Measurements from ENCODE around the gene ZBTB12.
A peak's percentile ranks its signal among the peaks of the same experiment; 100 is the strongest.

The ZBTB12 gene

DNA sequence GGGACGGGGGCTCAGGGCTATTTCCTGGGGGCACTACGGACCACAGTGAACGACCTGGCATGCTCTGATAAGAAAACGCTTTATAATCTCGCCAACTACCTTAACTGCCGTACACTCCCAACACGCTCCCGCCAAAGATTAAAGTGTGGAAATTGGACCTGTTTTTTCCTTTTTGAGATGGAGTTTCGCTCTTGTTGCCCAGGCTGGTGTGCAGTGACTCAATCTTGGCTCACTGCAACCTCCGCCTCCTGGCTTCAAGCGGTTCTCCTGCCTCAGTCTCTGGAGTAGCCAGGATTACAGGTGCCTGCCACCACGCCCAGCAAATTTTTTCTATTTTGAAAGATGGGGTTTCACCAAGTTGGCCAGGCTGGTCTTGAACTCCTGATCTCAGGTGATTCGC lies 22.7 kb downstream of the ZBTB12 start (continued):
- TF ChIP-seq KLF10 (tag by site-specific recombination; IDR thresholded peaks at IDR 0.05) (no peak), ZNF776 (tag by site-specific recombination; IDR thresholded peaks at IDR 0.05; ENCODE audit: borderline replicate concordance) (no peak), ZFP41 (tag by site-specific recombination; IDR thresholded peaks at IDR 0.05; ENCODE audit: borderline replicate concordance) (no peak)

DNA sequence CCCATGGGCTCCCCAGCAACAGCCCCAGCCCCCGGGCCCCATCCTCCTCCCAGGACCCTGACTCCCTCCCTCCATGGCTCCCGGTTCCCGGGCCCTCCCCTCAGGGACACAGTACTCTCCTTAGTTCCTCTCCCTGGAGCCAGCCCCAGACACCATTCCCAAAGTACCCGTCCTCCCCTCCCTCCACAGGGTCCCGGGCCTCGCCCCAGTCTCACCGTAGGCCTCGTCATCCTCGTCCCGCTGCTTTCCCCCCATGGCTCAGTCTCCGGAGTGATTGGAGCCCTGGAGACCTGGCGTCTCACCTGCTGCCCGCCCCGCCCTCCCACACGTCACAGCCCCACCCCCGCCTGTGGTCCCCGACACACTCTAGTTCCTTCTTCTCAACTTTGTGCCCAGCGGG lies 23.2 kb downstream of the ZBTB12 start, which contains the start of gene SLC44A4:
SLC44A4 (minus strand) TSS at position 272 of the 400 bp plus-strand sequence; CDS start at position 255, 17 bp downstream.
- POLR2A ChIA-PET = interaction anchor here (1.0 kb wide), 1 partner anchor 51 kb away, joined by 3 read pairs; the partner anchor contains the start of gene HSPA1B
- peaks cover 22 to 41% of the 10 kb centered on the region in 2 experiments for H3K36me3 ChIP-seq (ENCODE audit: control insufficient read depth in 2 of 2, insufficient read depth in 1 of 2, low read length in 2 of 2)
- H3K27ac ChIP-seq (ENCODE audit: extremely low read depth, low read depth, low read length) = no peak within 1 kb of the TSS
- H3K9me3 ChIP-seq (ENCODE audit: control insufficient read depth, insufficient read depth, low read depth, low read length) = no peaks in the 10 kb centered on the region
- CTCF ChIA-PET = no interaction called here
- no peak within 1 kb of the TSS for H3K4me3 ChIP-seq (ENCODE audit: low read depth, low read length)
- TF ChIP-seq ZFP37 (tag by site-specific recombination; IDR thresholded peaks at IDR 0.05) = no peak
- TF ChIP-seq ZBTB20 (tag by site-specific recombination; IDR thresholded peaks at IDR 0.05) = peak; percentile 39; the same call in 1 of the 2 replicates
- no peaks in the 10 kb centered on the region; the same call in 1 of the 2 replicates for H3K4me1 ChIP-seq (ENCODE audit: control insufficient read depth, insufficient read depth, low read length)

DNA sequence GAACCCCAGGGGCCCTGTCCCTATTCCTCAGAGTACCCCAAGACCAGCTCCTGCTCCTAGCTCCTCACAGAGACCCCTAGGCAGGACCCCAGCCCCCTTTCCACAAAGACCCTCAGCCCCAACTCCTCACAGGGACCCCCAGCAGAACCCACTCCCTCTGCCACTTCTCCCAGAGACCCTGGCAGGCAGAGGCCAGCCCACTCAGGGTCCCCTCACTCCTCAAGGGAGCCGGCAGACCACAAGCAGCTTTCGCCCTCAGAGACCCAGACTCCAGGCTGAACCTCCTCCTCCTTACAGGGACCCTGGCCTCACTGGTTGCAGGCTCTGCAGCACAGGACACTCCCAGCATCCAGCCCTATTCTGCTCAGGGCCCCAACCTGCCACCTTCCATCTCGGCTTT lies 23.7 kb downstream of the ZBTB12 start:
- ChIA-PET CTCF (interaction anchor here (0.8 kb wide), 1 partner anchor 9 kb away, joined by 3 read pairs; no protein-coding TSS in a partner anchor), POLR2A (interaction anchor here (1.0 kb wide), 1 partner anchor 51 kb away, joined by 3 read pairs; the partner anchor contains the start of gene HSPA1B)
- Histone ChIP-seq H3K9me3 (ENCODE audit: control insufficient read depth, insufficient read depth, low read depth, low read length) (no peaks in the 10 kb centered on the region), H3K27ac (ENCODE audit: extremely low read depth, low read depth, low read length) (no peak overlapping the region), H3K4me1 (ENCODE audit: control insufficient read depth, insufficient read depth, low read length) (no peaks in the 10 kb centered on the region; the same call in 1 of the 2 replicates), H3K4me3 (ENCODE audit: low read depth, low read length) (no peak overlapping the region), H3K36me3 (ENCODE audit: control insufficient read depth in 2 of 2, insufficient read depth in 1 of 2, low read length in 2 of 2) (peaks cover 22 to 36% of the 10 kb centered on the region in 2 experiments)
- TF ChIP-seq ZBTB1 (tag by site-specific recombination; IDR thresholded peaks at IDR 0.05) = no peak
- TF ChIP-seq ZNF600 (tag by site-specific recombination; IDR thresholded peaks at IDR 0.05) = peak; percentile 43; the same call in 1 of the 2 replicates

DNA sequence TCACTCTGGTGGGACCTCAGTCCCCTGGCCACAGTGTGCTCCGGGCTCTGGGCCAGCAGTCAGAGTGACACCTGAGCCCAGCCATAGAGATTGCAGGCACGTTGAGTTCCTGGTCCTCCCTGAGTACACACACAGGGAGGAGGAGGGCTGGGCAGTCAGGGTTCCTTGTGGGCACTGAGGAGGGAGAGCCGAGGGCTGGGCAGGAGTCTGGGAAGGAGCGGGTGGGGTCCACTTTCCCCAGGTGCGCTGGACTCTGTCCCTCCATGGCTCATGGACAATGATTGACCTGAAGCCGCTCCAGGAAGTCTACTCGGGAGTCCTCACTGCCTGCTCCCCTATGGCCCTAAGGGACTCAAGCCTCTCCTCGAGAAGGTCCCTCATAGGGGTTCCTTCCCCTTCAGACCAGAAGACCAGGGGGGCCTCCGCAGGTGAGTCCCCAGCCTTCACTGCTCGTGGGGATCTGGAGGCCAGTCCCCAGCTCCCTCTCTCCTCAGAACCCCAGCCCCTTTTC lies 24.2 kb downstream of the ZBTB12 start:
- Histone ChIP-seq H3K27ac (ENCODE audit: extremely low read depth, low read depth, low read length) (no peak overlapping the region), H3K9me3 (ENCODE audit: control insufficient read depth, insufficient read depth, low read depth, low read length) (no peaks in the 10 kb centered on the region), H3K36me3 (ENCODE audit: control insufficient read depth in 2 of 2, insufficient read depth in 1 of 2, low read length in 2 of 2) (peaks cover 18 to 31% of the 10 kb centered on the region in 2 experiments), H3K4me1 (ENCODE audit: control insufficient read depth, insufficient read depth, low read length) (no peaks in the 10 kb centered on the region; the same call in 1 of the 2 replicates), H3K4me3 (ENCODE audit: low read depth, low read length) (no peak overlapping the region)
- TF ChIP-seq SP2 (tag by site-specific recombination; IDR thresholded peaks at IDR 0.05) = peak; percentile 45
- peak; percentile 40; the same call in 1 of the 2 replicates for TF ChIP-seq ZBTB17 (tag by site-specific recombination; IDR thresholded peaks at IDR 0.05)
- TF ChIP-seq, protein P1, sequence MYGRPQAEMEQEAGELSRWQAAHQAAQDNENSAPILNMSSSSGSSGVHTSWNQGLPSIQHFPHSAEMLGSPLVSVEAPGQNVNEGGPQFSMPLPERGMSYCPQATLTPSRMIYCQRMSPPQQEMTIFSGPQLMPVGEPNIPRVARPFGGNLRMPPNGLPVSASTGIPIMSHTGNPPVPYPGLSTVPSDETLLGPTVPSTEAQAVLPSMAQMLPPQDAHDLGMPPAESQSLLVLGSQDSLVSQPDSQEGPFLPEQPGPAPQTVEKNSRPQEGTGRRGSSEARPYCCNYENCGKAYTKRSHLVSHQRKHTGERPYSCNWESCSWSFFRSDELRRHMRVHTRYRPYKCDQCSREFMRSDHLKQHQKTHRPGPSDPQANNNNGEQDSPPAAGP (tag by site-specific recombination; IDR thresholded peaks at IDR 0.05) = 0 out of 2 replicates have a peak, but pooled peaks have one; percentile 65
- TF ChIP-seq ZNF791 (tag by site-specific recombination; IDR thresholded peaks at IDR 0.05) = no peak
- ChIA-PET POLR2A (interaction anchor here (0.8 kb wide), 1 partner anchor 50 kb away, joined by 3 read pairs; the partner anchor contains the start of gene HSPA1B), CTCF (interaction anchor here (0.6 to 0.8 kb wide), 2 partner anchors 10 to 65 kb away, joined by 3 read pairs; no protein-coding TSS in a partner anchor)

DNA sequence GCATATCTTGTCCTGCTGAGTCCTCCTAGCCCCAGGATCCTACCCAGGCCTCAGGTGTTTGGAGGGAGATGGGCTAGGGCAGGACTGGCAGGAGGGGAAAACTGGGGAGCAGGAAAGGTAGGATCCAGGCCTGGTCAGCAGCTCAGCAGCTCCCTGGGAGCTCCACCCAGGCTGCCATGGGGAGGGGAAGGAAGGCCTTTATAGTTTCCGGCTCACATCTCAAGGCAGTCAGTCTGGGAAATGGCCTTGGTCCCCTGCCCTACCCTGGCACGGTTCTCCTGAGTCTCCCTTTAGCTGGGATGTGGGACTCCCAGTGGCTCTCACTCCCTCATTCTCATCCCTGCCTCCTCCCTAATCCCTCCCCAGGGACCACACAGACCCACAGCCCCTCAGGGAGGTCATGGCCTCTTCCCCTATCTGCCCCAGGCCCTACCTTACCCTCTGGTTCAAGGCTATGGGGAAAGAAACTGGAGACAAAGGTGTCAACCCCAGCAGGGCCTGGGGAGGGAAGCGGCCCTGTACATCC lies 24.7 kb downstream of the ZBTB12 start:
- POLR2A ChIA-PET = interaction anchor here (0.8 kb wide), 1 partner anchor 50 kb away, joined by 3 read pairs; the partner anchor contains the start of gene HSPA1B
- TF ChIP-seq, protein P2, sequence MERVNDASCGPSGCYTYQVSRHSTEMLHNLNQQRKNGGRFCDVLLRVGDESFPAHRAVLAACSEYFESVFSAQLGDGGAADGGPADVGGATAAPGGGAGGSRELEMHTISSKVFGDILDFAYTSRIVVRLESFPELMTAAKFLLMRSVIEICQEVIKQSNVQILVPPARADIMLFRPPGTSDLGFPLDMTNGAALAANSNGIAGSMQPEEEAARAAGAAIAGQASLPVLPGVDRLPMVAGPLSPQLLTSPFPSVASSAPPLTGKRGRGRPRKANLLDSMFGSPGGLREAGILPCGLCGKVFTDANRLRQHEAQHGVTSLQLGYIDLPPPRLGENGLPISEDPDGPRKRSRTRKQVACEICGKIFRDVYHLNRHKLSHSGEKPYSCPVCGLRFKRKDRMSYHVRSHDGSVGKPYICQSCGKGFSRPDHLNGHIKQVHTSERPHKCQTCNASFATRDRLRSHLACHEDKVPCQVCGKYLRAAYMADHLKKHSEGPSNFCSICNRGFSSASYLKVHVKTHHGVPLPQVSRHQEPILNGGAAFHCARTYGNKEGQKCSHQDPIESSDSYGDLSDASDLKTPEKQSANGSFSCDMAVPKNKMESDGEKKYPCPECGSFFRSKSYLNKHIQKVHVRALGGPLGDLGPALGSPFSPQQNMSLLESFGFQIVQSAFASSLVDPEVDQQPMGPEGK (tag by site-specific recombination; IDR thresholded peaks at IDR 0.05) = 0 out of 2 replicates have a peak, but pooled peaks have one; percentile 48
- no peak for TF ChIP-seq ZNF654 (tag by site-specific recombination; IDR thresholded peaks at IDR 0.05; ENCODE audit: low read depth)
- peak; percentile 93 for TF ChIP-seq WT1 (tag by site-specific recombination; IDR thresholded peaks at IDR 0.05)
- TF ChIP-seq, protein P1 (tag by site-specific recombination; IDR thresholded peaks at IDR 0.05) = peak; percentile 99
- TF ChIP-seq, protein P3, sequence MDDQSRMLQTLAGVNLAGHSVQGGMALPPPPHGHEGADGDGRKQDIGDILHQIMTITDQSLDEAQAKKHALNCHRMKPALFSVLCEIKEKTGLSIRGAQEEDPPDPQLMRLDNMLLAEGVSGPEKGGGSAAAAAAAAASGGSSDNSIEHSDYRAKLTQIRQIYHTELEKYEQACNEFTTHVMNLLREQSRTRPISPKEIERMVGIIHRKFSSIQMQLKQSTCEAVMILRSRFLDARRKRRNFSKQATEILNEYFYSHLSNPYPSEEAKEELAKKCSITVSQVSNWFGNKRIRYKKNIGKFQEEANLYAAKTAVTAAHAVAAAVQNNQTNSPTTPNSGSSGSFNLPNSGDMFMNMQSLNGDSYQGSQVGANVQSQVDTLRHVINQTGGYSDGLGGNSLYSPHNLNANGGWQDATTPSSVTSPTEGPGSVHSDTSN (CRISPR knock-in tag; IDR thresholded peaks at IDR 0.05) = no peak

More for the DNA sequence above, 24.7 kb downstream of the ZBTB12 start:
- Histone ChIP-seq H3K4me1 (ENCODE audit: control insufficient read depth, insufficient read depth, low read length) (no peaks in the 10 kb centered on the region; the same call in 1 of the 2 replicates), H3K9me3 (ENCODE audit: control insufficient read depth, insufficient read depth, low read depth, low read length) (no peaks in the 10 kb centered on the region), H3K36me3 (ENCODE audit: control insufficient read depth in 2 of 2, insufficient read depth in 1 of 2, low read length in 2 of 2) (peaks cover 14 to 25% of the 10 kb centered on the region in 2 experiments), H3K27ac (ENCODE audit: extremely low read depth, low read depth, low read length) (no peak overlapping the region), H3K4me3 (ENCODE audit: low read depth, low read length) (no peak overlapping the region)
- CTCF ChIA-PET = interaction anchor here (0.6 kb wide), 2 partner anchors 28 to 64 kb away, joined by 3 read pairs; no protein-coding TSS in a partner anchor
